ENCODE results near the gene SLC39A3. TPM values are rescaled to one million over a fixed set of nuclear protein-coding genes. Genes with fewer than 3 reads are reported as not detected.

The SLC39A3 gene
- total RNA-seq, 1 donor from 2014 or later: 18.3 TPM

- DNase-seq (ENCODE audit: low spot score): no peak
Observed at GRCh38 chr19:2768365-2769132, 28.7 kb upstream of the SLC39A3 start.

- DNase-seq (ENCODE audit: low spot score): no peak
Observed at GRCh38 chr19:2767688-2768087, 27.9 kb upstream of the SLC39A3 start.

- no peak for DNase-seq (ENCODE audit: low spot score)
Observed at GRCh38 chr19:2766594-2767372, 27.0 kb upstream of the SLC39A3 start.

GRCh38 chr19:2765376-2765775 is 25.6 kb upstream of the SLC39A3 start:
- DNase-seq (ENCODE audit: low spot score): no peak

GRCh38 chr19:2764945-2765344 is 25.1 kb upstream of the SLC39A3 start:
- no peak for DNase-seq (ENCODE audit: low spot score)

- no peak for DNase-seq (ENCODE audit: low spot score)
Observed at GRCh38 chr19:2763687-2764086, 23.9 kb upstream of the SLC39A3 start.

- DNase-seq (ENCODE audit: low spot score): no peak
Observed at GRCh38 chr19:2762783-2763496, 23.1 kb upstream of the SLC39A3 start.

GRCh38 chr19:2761876-2762782 is 22.3 kb upstream of the SLC39A3 start:
- DNase-seq (ENCODE audit: low spot score): no peak

GRCh38 chr19:2761309-2761677 is 21.5 kb upstream of the SLC39A3 start:
- DNase-seq (ENCODE audit: low spot score): no peak

GRCh38 chr19:2759965-2760364 is 20.1 kb upstream of the SLC39A3 start:
- no peak for DNase-seq (ENCODE audit: low spot score)

- DNase-seq (ENCODE audit: low spot score): no peak
Observed at GRCh38 chr19:2759362-2759761, 19.5 kb upstream of the SLC39A3 start.

GRCh38 chr19:2758601-2759313 is 18.9 kb upstream of the SLC39A3 start:
- DNase-seq (ENCODE audit: low spot score): no peak

- DNase-seq (ENCODE audit: low spot score): no peak
Observed at GRCh38 chr19:2756921-2757881, 17.4 kb upstream of the SLC39A3 start.

- DNase-seq (ENCODE audit: low spot score): no peak
Observed at GRCh38 chr19:2756477-2756876, 16.7 kb upstream of the SLC39A3 start.

GRCh38 chr19:2755811-2756210 is 16.0 kb upstream of the SLC39A3 start:
- DNase-seq (ENCODE audit: low spot score): no peak

- no peak for DNase-seq (ENCODE audit: low spot score)
Observed at GRCh38 chr19:2755448-2755705, 15.6 kb upstream of the SLC39A3 start.

GRCh38 chr19:2754659-2755447 is 15.0 kb upstream of the SLC39A3 start:
- no peak for DNase-seq (ENCODE audit: low spot score)

- no peak for DNase-seq (ENCODE audit: low spot score)
Observed at GRCh38 chr19:2751438-2751830, 11.6 kb upstream of the SLC39A3 start.

Data from umbilical cord (tissue), 2 donors.